Activated naive CD4-positive, alpha-beta T cell treated with anti-CD3 and anti-CD28 coated beads, Interleukin-2, amount 50 U/mL, for 24 hours (primary cell): ENCODE measurements around the gene LRP5.

Experiments
- H3K27ac Mint-ChIP-seq: one replicate; pipeline ENCODE4 v1.8.0; 2021; ENCODE audit warnings: mild to moderate bottlenecking, mixed read lengths
- H3K27me3 Mint-ChIP-seq: one replicate; pipeline ENCODE4 v1.8.0; 2021; ENCODE audit warnings: mixed read lengths
- H3K36me3 Mint-ChIP-seq: one replicate; pipeline ENCODE4 v1.8.0; 2021; ENCODE audit warnings: mixed read lengths
- H3K4me1 Mint-ChIP-seq: one replicate; pipeline ENCODE4 v1.8.0; 2021; ENCODE audit warnings: mixed read lengths
- H3K4me3 Mint-ChIP-seq: one replicate; pipeline ENCODE4 v1.8.0; 2021; ENCODE audit warnings: mild to moderate bottlenecking, mixed read lengths
- H3K9me3 Mint-ChIP-seq: one replicate; pipeline ENCODE4 v1.8.0; 2021; ENCODE audit warnings: mixed read lengths

Gene LRP5

DNA sequence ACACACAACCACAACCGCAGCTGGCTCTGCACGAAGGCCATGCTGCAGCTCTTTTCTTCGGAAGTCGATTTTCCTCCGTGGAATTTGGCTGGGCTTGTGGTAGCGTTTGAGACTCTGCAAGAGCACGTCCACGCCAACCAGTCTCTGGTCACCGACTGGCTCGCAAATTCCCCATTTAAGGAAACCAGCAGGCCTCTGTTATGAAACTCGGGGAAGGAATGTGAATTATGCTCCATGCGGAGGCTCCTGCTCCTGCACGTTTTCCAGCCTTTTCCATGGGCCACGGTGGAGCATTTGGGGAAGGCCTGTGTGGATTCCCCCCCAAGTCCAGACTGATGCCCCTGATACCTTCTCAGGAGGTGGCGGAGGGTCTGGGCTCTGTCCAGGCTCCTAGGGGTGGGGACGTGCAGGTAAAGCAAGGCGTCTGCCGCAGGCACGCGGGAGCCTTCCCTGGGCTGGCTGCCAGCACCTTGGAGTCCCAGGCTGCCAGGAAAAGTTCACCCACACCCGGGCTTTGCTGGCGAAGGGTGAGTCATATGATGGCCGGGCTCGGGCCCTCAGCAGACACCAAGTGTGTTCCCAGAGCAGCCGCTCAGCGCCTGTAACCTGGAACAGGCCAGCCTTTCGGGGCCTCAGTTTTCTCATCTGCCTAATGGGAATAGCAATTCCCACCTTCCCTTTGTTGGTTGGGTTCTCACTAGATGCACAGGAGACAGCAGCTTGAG is 41.9 kb downstream of the LRP5 start:
- Mint-ChIP-seq H3K9me3 (no peaks in the 10 kb centered on the region), H3K4me1 (no peaks in the 10 kb centered on the region), H3K36me3 (no peaks in the 10 kb centered on the region), H3K27ac (no peak overlapping the region), H3K27me3 (no peaks in the 10 kb centered on the region), H3K4me3 (no peak overlapping the region)

DNA sequence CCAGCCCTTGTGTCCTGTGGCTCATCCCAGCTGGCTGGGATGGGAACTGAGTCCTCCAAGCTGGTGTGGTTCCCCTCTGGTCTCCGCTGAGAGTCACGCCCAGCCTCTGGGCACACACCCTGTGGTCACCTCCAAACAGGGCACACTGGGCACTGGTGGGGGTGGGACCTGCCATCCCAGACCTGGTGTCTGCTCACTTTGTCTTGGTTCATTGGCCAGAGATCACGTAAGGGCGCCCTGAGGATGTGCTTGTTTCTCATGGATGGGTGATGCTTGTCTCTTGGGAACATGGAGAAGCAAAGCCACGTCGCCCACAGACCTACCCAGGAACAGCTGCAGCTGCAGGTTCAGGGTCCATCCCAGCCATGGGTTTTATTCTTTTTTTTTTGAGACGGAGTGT is 43.1 kb downstream of the LRP5 start:
- H3K36me3 Mint-ChIP-seq, result no peaks in the 10 kb centered on the region
- H3K4me1 Mint-ChIP-seq, result no peaks in the 10 kb centered on the region
- no peak overlapping the region for H3K4me3 Mint-ChIP-seq
- no peaks in the 10 kb centered on the region for H3K9me3 Mint-ChIP-seq
- no peak overlapping the region for H3K27ac Mint-ChIP-seq
- no peaks in the 10 kb centered on the region for H3K27me3 Mint-ChIP-seq

DNA sequence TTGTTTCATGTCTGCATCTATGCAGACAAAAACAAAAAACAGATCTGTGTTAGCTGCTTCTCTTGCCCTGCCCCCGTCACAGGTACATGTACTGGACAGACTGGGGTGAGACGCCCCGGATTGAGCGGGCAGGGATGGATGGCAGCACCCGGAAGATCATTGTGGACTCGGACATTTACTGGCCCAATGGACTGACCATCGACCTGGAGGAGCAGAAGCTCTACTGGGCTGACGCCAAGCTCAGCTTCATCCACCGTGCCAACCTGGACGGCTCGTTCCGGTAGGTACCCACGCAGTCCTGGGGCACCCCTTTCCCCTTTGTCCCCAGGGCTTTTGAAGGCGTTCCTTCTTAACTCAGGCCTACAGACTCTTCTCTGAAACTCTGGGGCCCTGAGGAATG is 45.2 kb downstream of the LRP5 start:
- no peak overlapping the region for H3K27ac Mint-ChIP-seq
- H3K36me3 Mint-ChIP-seq, result no peaks in the 10 kb centered on the region
- no peak overlapping the region for H3K4me3 Mint-ChIP-seq
- no peaks in the 10 kb centered on the region for H3K4me1 Mint-ChIP-seq
- no peaks in the 10 kb centered on the region for H3K9me3 Mint-ChIP-seq
- H3K27me3 Mint-ChIP-seq, result no peaks in the 10 kb centered on the region

DNA sequence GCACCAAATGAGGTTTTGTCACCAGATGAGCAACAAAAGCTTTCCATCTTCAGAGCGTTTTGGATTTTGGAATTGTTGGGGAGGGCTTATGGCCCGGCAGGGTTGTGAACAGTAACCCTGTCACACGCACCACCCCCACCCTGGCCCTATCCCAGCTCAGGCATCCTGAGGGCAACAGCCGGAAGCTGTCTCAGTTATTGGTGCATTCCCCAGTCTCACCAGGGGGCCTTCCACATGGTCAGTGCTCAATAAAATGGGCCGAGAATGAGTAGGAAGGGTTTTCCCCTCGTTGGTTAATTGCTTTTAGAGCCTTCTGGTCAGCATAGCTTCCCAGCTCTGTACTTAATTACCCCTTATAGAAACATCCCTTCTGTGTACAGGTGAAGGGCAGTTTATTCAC is 46.0 kb downstream of the LRP5 start:
- Mint-ChIP-seq H3K27ac (peak overlapping the region; percentile 51), H3K36me3 (no peaks in the 10 kb centered on the region), H3K4me1 (no peaks in the 10 kb centered on the region), H3K4me3 (no peak overlapping the region), H3K9me3 (no peaks in the 10 kb centered on the region), H3K27me3 (no peaks in the 10 kb centered on the region)

DNA sequence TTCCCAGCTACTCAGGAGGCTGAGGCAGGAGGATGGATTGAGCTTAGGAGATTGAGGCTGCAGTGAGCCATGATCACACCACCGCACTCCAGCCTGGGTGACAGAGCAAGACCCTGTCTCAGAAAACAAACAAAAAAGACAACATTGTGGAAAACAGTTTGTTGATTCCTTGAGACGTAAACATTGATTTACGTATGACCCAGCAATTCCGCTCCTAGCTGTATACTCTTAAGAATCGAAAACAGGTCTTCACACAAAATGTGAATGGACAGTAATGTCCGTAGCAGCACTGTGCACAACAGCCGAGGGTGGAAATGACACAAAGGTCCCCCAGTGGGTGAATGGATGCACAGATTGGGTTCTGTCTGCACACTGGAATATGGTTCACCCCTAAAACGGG is 49.3 kb downstream of the LRP5 start:
- Mint-ChIP-seq H3K9me3 (no peaks in the 10 kb centered on the region), H3K27ac (no peak overlapping the region), H3K36me3 (no peaks in the 10 kb centered on the region), H3K4me3 (no peak overlapping the region), H3K4me1 (no peaks in the 10 kb centered on the region), H3K27me3 (no peaks in the 10 kb centered on the region)

DNA sequence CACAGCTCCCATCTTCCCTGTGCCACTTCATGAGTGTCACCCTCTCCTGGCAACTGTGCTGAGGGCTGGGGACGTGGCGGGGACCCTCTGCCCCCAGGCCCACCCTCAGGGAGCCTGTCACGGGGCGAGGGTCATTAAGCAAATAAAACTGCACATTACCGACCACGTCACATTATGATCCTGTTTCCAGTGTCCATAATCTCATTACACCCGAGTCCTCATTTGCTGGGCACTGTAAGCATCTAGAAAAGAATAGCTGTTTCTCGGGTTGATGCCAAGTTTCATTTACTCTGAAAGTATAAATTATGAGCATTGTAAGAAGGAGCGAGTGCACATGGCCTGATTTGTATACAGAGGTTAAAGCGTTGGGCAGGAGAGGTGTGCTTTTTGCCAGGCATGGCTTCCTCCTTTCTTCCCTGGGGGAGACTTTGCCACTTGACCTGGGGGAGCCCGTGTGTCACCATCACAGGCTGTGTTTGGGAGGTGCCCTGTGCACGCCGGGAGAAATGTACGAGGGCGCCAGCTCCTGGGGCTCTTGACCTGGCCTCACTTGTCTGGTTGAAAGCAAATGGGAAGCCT is 50.5 kb downstream of the LRP5 start:
- Mint-ChIP-seq H3K27ac (no peak overlapping the region), H3K27me3 (no peaks in the 10 kb centered on the region), H3K36me3 (no peaks in the 10 kb centered on the region), H3K9me3 (no peaks in the 10 kb centered on the region), H3K4me3 (no peak overlapping the region), H3K4me1 (no peaks in the 10 kb centered on the region)

DNA sequence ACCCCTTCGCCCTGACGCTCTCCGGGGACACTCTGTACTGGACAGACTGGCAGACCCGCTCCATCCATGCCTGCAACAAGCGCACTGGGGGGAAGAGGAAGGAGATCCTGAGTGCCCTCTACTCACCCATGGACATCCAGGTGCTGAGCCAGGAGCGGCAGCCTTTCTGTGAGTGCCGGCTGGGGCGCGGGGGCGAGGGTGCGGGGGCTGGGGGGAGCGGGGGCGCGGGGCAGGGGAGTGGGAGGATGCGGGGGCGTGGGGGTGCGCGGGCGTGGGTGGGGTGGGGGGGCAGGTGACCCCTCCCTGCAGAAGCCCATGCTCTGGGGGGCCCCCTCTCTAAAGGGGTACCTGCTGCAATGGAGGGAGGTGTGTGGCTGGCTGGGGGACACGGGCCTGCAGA is 51.4 kb downstream of the LRP5 start:
- no peaks in the 10 kb centered on the region for H3K36me3 Mint-ChIP-seq
- no peaks in the 10 kb centered on the region for H3K27me3 Mint-ChIP-seq
- no peaks in the 10 kb centered on the region for H3K9me3 Mint-ChIP-seq
- no peak overlapping the region for H3K27ac Mint-ChIP-seq
- H3K4me3 Mint-ChIP-seq, result no peak overlapping the region
- H3K4me1 Mint-ChIP-seq, result no peaks in the 10 kb centered on the region

DNA sequence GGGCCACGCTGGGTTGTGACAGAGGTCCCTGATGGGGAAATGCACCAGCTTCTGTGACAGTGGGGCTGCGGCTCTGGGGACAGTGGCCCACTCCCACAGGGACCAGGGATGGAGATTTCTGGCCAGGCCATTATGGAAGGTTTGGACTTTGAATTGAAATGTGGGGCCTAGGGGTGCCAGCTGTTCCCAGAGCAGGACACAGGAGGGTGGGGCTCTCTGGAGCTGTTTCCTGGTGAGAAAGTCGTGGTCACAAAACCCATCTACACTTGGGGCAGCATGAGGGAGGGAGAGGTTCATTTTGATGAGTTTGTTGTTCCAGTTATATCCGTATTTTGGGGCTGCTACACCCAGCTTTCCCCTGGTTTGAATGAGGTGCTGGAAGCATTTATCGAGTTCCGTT is 52.2 kb downstream of the LRP5 start:
- Mint-ChIP-seq H3K4me1 (no peaks in the 10 kb centered on the region), H3K27ac (no peak overlapping the region), H3K9me3 (no peaks in the 10 kb centered on the region), H3K4me3 (no peak overlapping the region), H3K36me3 (peaks cover 2% of the 10 kb centered on the region), H3K27me3 (no peaks in the 10 kb centered on the region)

DNA sequence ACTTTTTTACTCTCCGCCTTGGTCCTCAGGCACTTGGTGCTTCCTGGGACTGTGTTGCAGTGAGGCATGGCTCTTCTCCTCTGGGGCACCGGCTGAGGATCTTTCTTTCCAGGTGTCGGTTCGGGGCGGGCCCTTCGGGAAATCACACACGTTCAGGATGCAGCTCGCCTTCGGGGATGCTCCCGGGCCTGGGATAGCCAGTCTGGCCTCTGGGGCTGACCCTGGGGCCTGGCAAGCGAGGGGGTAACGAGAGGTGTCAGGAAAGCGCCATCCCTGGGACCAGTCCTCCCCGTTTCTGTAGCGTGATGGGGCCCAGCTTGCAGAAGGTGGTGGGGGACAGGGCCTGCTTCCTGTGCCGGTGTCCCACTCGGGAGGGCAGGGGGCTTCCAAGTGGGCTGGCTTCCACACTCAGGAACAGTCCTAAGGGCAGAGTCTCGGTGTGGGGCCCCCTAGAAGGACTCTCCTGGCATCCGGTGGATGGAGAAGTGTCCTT is 53.6 kb downstream of the LRP5 start:
- Mint-ChIP-seq H3K4me3 (no peak overlapping the region), H3K4me1 (no peaks in the 10 kb centered on the region), H3K27me3 (no peaks in the 10 kb centered on the region), H3K27ac (no peak overlapping the region), H3K9me3 (no peaks in the 10 kb centered on the region), H3K36me3 (peaks cover 2% of the 10 kb centered on the region)

DNA sequence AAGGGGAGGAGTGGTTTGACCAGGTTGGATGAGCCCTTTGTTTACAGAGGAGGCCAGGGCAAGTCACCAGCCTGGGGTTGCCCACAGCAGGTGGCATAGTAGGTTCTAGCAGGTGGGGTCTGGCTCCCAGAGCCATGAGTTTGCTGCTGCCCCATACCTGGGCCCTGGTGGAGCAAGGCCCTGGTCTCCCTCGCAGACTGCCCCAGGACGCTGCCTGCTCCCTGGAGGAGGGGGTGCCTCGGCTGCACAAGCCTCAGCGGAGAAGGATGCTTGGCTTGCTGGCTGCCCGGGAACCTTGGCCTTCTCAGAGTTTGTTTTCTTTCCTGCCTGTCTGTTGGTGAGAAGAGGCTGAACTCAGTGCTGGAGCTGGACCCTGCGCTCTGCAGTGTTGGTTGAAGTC is 54.9 kb downstream of the LRP5 start:
- H3K4me3 Mint-ChIP-seq, result no peak overlapping the region
- no peak overlapping the region for H3K27ac Mint-ChIP-seq
- H3K27me3 Mint-ChIP-seq, result no peaks in the 10 kb centered on the region
- H3K36me3 Mint-ChIP-seq, result peaks cover 2% of the 10 kb centered on the region
- no peaks in the 10 kb centered on the region for H3K9me3 Mint-ChIP-seq
- no peaks in the 10 kb centered on the region for H3K4me1 Mint-ChIP-seq

DNA sequence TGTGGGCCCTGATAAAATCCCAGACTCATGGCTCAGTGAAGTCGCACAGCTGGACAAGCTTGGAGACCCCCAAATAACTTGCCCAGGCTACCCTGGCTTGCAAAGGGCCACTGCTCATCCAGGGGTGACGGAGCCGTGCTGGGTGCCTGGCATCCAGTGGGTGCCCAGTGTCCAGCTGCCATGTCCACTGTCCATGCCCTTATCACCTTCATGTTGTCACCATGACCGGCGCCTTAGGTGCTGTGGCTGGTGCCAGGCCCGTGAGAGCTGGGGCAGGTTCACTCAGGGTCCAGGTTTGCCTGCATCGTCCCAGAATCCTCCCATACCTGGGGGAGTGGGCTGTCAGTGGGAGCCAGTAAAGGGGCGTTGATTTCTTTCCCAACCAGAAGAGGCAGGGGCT is 57.4 kb downstream of the LRP5 start:
- Mint-ChIP-seq H3K27me3 (no peaks in the 10 kb centered on the region), H3K4me1 (no peaks in the 10 kb centered on the region), H3K4me3 (no peak overlapping the region), H3K27ac (no peak overlapping the region), H3K9me3 (no peaks in the 10 kb centered on the region), H3K36me3 (peaks cover 2% of the 10 kb centered on the region)

DNA sequence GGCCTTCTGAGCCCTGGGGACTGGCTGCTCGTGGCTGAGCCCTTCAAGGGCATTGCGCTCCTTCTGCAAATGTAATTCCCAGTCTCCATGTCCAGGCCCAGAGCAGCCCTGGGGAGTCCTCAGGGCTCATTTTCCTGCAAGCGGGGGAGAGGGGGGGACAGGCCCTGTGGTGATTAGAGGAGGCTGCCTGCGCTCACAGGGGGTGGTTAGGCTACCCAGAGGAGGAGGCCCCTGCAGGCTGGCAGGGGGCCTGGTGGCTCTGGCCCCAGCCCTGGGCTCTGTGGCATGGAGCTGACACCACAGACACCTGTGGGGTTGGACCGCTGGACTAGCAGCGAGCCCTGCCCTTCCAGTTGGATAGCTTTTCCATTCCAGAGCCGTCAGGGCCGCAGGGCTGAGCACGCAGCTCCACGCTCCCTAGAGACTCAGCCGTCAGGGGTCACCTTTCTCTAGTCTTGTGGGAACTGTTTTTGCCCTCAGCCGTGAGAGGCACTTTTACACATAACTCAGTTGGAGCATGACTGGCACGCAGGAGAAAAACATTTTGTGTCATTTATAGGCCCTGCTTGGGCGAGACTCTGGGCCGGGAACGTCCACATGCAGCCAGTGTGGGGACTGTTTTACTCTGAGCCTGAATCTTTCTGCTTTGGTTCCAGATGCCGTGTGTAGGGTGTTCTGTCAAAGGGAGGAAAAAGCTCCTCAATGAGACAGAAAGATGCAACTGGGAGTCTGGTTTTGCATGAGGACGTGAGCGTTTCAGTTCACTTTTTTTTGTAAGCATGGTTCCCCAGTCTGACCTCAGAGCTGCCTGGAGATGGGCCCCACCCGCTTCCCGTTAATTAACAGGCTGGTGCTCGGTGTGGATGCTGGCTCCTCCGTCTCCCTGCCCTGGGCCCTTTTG is 58.1 kb downstream of the LRP5 start:
- H3K27me3 Mint-ChIP-seq, result no peaks in the 10 kb centered on the region
- no peaks in the 10 kb centered on the region for H3K9me3 Mint-ChIP-seq
- H3K27ac Mint-ChIP-seq, result no peak overlapping the region
- peaks cover 2% of the 10 kb centered on the region for H3K36me3 Mint-ChIP-seq
- no peaks in the 10 kb centered on the region for H3K4me1 Mint-ChIP-seq
- H3K4me3 Mint-ChIP-seq, result no peak overlapping the region

DNA sequence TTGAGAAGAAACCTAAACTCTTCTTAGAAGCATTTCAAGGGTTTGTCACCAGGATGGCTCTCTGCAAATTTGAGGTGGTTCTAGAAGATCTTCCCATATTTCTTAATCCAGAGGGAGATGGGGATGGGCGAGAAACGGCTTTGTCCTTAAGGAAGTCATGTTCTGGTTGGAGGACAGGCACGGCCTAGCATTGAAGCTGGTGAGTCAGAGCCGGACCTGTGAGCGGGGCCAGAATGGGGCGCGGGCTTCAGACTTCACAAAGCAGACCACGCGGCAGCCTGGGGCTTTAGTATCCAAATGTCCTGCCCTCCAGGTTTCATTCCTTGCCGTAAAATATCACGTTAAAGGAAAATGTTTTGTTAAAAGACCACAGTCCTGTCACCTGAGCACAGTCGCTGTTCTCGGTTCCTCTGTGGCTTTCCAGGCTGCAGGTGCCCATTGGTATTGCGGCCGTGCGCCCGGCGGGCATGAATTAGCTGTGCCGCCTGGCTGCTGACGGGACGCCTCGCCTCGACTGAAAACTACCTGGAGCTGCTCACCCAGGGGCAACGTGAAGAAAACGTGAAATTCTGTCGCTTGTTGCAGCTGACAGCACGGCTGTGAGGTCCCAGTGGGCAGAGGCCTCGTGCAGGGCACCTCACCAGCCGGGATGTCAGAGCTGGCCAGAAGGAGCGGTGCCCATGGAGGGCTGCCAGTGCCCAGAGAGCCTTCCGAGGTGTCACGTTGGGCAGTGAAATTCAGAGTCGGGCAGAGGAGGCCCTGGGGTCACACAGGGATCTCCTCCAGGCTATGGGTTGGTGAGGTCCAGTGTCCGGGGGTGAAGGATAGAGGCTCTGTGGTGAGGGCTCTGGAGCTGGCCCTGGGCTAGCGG is 59.0 kb downstream of the LRP5 start:
- no peaks in the 10 kb centered on the region for H3K4me1 Mint-ChIP-seq

DNA sequence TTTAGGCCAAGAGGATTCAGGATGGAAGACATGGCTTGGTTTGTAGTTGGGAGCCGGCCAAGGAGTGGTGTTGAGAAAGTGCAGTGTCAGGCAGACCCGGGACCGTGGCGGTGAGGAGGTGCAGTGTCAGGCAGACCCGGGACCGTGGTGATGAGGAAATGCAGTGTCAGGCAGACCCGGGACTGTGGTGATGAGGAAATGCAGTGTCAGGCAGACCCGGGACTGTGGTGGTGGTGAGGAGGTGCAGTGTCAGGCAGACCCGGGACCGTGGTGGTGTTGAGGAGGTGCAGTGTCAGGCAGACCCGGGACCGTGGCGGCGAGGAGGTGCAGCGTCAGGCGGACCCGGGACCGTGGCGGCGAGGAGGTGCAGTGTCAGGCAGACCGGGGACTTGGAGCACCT is 59.7 kb downstream of the LRP5 start:
- no peak overlapping the region for H3K4me3 Mint-ChIP-seq
- H3K4me1 Mint-ChIP-seq, result no peaks in the 10 kb centered on the region
- no peaks in the 10 kb centered on the region for H3K27me3 Mint-ChIP-seq
- no peaks in the 10 kb centered on the region for H3K9me3 Mint-ChIP-seq
- H3K36me3 Mint-ChIP-seq, result peaks cover 2% of the 10 kb centered on the region
- no peak overlapping the region for H3K27ac Mint-ChIP-seq

More for the DNA sequence above, 59.0 kb downstream of the LRP5 start:
- Mint-ChIP-seq H3K27me3 (no peaks in the 10 kb centered on the region), H3K9me3 (no peaks in the 10 kb centered on the region), H3K27ac (no peak overlapping the region), H3K36me3 (peaks cover 2% of the 10 kb centered on the region), H3K4me3 (no peak overlapping the region)

DNA sequence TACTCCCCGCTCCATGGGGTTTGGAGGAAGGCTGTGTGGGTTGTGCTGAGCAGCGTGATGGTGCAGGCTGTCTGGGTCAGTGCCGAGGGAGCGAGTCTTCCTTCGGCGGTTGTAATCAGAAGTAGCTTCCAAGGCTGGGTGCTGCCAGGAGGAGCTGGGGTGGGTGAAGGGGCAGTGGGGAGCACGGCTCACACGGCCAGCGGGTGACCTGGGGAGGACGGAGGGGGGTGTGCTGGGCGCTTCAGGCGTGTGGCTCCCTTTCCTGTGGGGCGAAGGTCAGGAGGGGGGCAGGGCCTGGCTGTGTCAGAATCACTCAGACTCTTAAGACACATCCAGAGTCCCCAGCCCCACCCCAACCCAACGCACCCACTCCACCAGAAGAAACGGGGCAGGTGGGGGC is 60.2 kb downstream of the LRP5 start:
- H3K27me3 Mint-ChIP-seq, result no peaks in the 10 kb centered on the region
- no peaks in the 10 kb centered on the region for H3K9me3 Mint-ChIP-seq
- H3K4me1 Mint-ChIP-seq, result no peaks in the 10 kb centered on the region
- H3K4me3 Mint-ChIP-seq, result no peak overlapping the region
- H3K36me3 Mint-ChIP-seq, result peaks cover 2% of the 10 kb centered on the region
- no peak overlapping the region for H3K27ac Mint-ChIP-seq
